Adrenal gland (tissue), 12 donors: Measurements from ENCODE around the gene PIAS1. TPM values are rescaled to one million over a fixed set of nuclear protein-coding genes. Genes with fewer than 3 reads are reported as not detected.

Experiments used
- DNase-seq, 7 donors: peaks; one replicate each; pipeline ENCODE4 v3.0.0-alpha.2; 2019 to 2020
- H3K27ac ChIP-seq, 5 donors: fragments of 200-600 bp; sonication (generic) in 4 of 5; 1 replicate in 3 of 5; 2 replicates in 2 of 5; pipeline versions ENCODE4 v1.5.1 to v1.8.0; 2016 to 2020; ENCODE audit warnings: mild to moderate bottlenecking in 1 of 5
- H3K27me3 ChIP-seq: fragments of 200-600 bp; 2 replicates; pipeline ENCODE4 v1.8.0; 2021
- H3K36me3 ChIP-seq, 2 donors: fragments of 200-600 bp; replicated peaks in 1 of 2; 1 replicate in 1 of 2; 2 replicates in 1 of 2; pipeline versions ENCODE4 v1.5.1 to v1.8.0; 2018 to 2022
- H3K4me1 ChIP-seq, 2 donors: fragments of 200-600 bp; replicated peaks in 1 of 2; 1 replicate in 1 of 2; 2 replicates in 1 of 2; pipeline versions ENCODE4 v1.5.1 to v1.8.0; 2018 to 2021
- H3K4me3 ChIP-seq, 4 donors: fragments of 200-600 bp; sonication (generic) in 3 of 4; one replicate each; pipeline ENCODE4 v1.5.1; 2016 to 2018
- H3K9me3 ChIP-seq, 3 donors: fragments of 200-600 bp; sonication (generic) in 1 of 3; replicated peaks in 1 of 3; 1 replicate in 2 of 3; 2 replicates in 1 of 3; pipeline versions ENCODE4 v1.5.1 to v1.8.0; 2016 to 2021
- POLR2A ChIP-seq, 2 donors: fragments of 450-650 bp; IDR thresholded peaks; one replicate each; pipeline ENCODE4 v1.6.1; 2017; ENCODE audit warnings: antibody characterized with exemption in 2 of 2, mild to moderate bottlenecking in 2 of 2, moderate library complexity in 1 of 2
- WGBS, 4 donors: extraction: QIAGEN DNeasy Blood & Tissue Kit in 2 of 4; methylation state at CpG; one replicate each; pipeline versions ENCODE4 v1.1.5 to v1.1.7; 2013 to 2017; 5-methylcytosine and 5-hydroxymethylcytosine counted together
- intact Hi-C, 2 donors: fragments of 100-400 bp; cut with DNase I; formaldehyde crosslinking; loops; one replicate each; pipeline versions ENCODE4 v1.14.1 to v1.15.0; 2022 to 2023
- polyA plus RNA-seq, 3 donors: library from polyadenylated mRNA; stranded (reverse); fragments of 200-250 nt in 2 of 3; fragments of 350-450 nt in 1 of 3; fragmentation: Illumina TruSeq in 1 of 3; extraction: RNeasy Lipid Tissue Mini Kit (QIAGEN cat#74804) in 1 of 3; gene quantifications; one replicate each; pipeline ENCODE4 v1.2.3, GENCODE V29; 2013 to 2014
- total RNA-seq, 9 donors: library from RNA; depleted of rRNA in 4 of 9; stranded (reverse); fragments of >200 nt in 4 of 9; fragments of 120-200 nt in 1 of 9; fragmentation: NEBNext Ultra II Directional in 1 of 9; extraction: Animal tissue kit (Norgen Biotek cat#: 25700) in 1 of 9; gene quantifications; one replicate each; pipeline versions ENCODE4 v1.1.0 to v1.2.4, GENCODE V29; 2013 to 2023
- TF ChIP-seq, protein P1 (sequence below), 6 experiments: fragments of 450-650 bp in 4 of 6; fragments of 200-600 bp in 2 of 6; sonication (generic) in 1 of 6; IDR thresholded peaks; 1 replicate in 5 of 6; 2 replicates in 1 of 6; pipeline versions ENCODE4 v1.5.1 to v1.8.0; 2016 to 2021; ENCODE audit warnings: antibody characterized with exemption in 6 of 6, mild to moderate bottlenecking in 2 of 6, moderate library complexity in 1 of 6
- donor health status: healthy with polysubstance abuse.
- donor health status: Bipolar disorder and iron deficiency.
- donor health status: DM: yes; HTN: yes; CAD: no.
- donor health status: DM: no; HTN: no; CAD: no.
- donor health status: DM: no; HTN: no; CAD: no.
- donor health status: DM: yes; HTN: yes; CAD: no.

The PIAS1 gene
- total and polyA plus RNA-seq, 12 donors = 12.7 to 60.0 (median 38.8) TPM

DNA sequence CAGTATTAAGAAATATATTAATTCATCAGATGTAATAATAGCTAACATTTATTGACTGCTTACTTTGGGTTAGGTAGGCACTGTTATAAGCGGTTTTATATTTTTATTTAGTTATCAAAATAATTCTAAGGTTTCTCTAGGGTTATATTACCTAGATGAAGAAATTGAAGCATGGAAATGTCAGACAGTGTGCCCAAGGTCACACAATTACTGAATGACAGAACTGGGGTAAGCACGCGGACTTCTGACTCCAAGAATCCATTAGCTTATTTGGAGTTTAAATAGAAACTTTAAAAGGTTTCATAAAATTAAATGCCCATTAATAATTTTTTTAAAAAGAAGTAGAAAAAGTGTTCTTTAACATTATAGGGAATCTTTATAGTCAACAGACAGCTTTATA is 76.7 kb downstream of the PIAS1 start:
- no peak for DNase-seq
- WGBS, 4 donors = 43 to 62% (median 53%) methylated on average over 3 of the region's 3 CpGs
- TF ChIP-seq, protein P1, sequence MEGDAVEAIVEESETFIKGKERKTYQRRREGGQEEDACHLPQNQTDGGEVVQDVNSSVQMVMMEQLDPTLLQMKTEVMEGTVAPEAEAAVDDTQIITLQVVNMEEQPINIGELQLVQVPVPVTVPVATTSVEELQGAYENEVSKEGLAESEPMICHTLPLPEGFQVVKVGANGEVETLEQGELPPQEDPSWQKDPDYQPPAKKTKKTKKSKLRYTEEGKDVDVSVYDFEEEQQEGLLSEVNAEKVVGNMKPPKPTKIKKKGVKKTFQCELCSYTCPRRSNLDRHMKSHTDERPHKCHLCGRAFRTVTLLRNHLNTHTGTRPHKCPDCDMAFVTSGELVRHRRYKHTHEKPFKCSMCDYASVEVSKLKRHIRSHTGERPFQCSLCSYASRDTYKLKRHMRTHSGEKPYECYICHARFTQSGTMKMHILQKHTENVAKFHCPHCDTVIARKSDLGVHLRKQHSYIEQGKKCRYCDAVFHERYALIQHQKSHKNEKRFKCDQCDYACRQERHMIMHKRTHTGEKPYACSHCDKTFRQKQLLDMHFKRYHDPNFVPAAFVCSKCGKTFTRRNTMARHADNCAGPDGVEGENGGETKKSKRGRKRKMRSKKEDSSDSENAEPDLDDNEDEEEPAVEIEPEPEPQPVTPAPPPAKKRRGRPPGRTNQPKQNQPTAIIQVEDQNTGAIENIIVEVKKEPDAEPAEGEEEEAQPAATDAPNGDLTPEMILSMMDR (IDR thresholded peaks at IDR 0.05) = no peak
- TF ChIP-seq POLR2A (IDR thresholded peaks at IDR 0.05) = no peak
- intact Hi-C loops = no loop called here
- Histone ChIP-seq H3K4me1 (peaks cover 20 to 33% of the 10 kb centered on the region in 2 donors), H3K4me3 (no peak overlapping the region), H3K9me3 (no peaks in the 10 kb centered on the region), H3K36me3 (no peaks in the 10 kb centered on the region), H3K27ac (no peak overlapping the region), H3K27me3 (no peaks in the 10 kb centered on the region)

DNA sequence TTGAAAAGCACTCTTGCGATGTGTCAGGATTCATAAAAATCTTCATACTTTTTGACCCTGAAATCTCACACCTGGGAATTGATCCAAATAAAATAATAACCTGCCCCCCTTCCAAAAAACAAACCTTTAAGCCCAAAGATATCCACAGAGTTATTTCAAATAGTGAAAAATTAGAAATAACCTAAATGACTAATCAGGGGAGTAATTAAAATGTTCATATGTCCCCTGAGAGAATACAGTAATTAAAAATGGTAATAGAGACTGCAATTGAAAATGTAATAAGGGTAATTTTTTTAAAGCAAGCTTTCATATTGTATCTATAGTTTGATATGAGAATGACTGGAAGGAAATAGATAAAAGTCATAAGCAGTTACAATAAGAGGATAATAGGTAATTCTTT is 83.0 kb downstream of the PIAS1 start:
- intact Hi-C loops = no loop called here
- WGBS, 4 donors = 65 to 91% (median 76%) methylated on average over 1 of the region's 1 CpG

GRCh38 chr15:68143129-68143528 is 89.0 kb downstream of the PIAS1 start:
- TF ChIP-seq, protein P1 (IDR thresholded peaks at IDR 0.05) = no peak
- no peak for TF ChIP-seq POLR2A (IDR thresholded peaks at IDR 0.05)
- Histone ChIP-seq H3K27ac (no peak overlapping the region), H3K4me3 (no peak overlapping the region), H3K27me3 (no peaks in the 10 kb centered on the region), H3K9me3 (no peaks in the 10 kb centered on the region), H3K4me1 (no peaks in the 10 kb centered on the region), H3K36me3 (peaks cover 0 to 7% of the 10 kb centered on the region in 2 donors)
- 94 to 95% (median 95%) methylated on average over 2 of the region's 2 CpGs for WGBS, 4 donors
- no peak for DNase-seq
- intact Hi-C loops = no loop called here

More for the DNA sequence above, 83.0 kb downstream of the PIAS1 start:
- Histone ChIP-seq H3K36me3 (no peaks in the 10 kb centered on the region), H3K4me1 (peaks cover 0 to 9% of the 10 kb centered on the region in 2 donors), H3K4me3 (no peak overlapping the region), H3K27ac (no peak overlapping the region), H3K27me3 (no peaks in the 10 kb centered on the region), H3K9me3 (no peaks in the 10 kb centered on the region)
- TF ChIP-seq POLR2A (IDR thresholded peaks at IDR 0.05) = no peak
- TF ChIP-seq, protein P1 (IDR thresholded peaks at IDR 0.05) = no peak
- no peak for DNase-seq

- intact Hi-C loops = no loop called here
- TF ChIP-seq, protein P1 (IDR thresholded peaks at IDR 0.05) = no peak
- no peak for TF ChIP-seq POLR2A (IDR thresholded peaks at IDR 0.05)
- 88 to 98% (median 91%) methylated on average over 1 of the region's 1 CpG for WGBS, 4 donors
- no peaks in the 10 kb centered on the region for H3K9me3 ChIP-seq
- H3K4me3 ChIP-seq = no peak overlapping the region
- DNase-seq = no peak
- no peaks in the 10 kb centered on the region for H3K27me3 ChIP-seq
- H3K4me1 ChIP-seq = peaks cover 0 to 2% of the 10 kb centered on the region in 2 donors
- peaks cover 0 to 7% of the 10 kb centered on the region in 2 donors for H3K36me3 ChIP-seq
- H3K27ac ChIP-seq = no peak overlapping the region
These were observed 89.7 kb downstream of the PIAS1 start for GRCh38 chr15:68143785-68144184.
